Mesenteric fat pad (tissue), 1 donor: ENCODE results near the gene PGBD1. TPM values are rescaled to one million over a fixed set of nuclear protein-coding genes. Genes with fewer than 3 reads are reported as not detected.

Source experiments
- total RNA-seq: library from RNA; stranded (reverse); fragmentation: NEBNext Ultra II Directional; extraction: Animal tissue kit (Norgen Biotek cat#: 25700); gene quantifications from one replicate; pipeline ENCODE4 v1.2.1, GENCODE V29; 2021
- donor health status: DM: yes; HTN: yes; CAD: no.

Gene PGBD1
- total RNA-seq, 1 donor from 2014 or later, result 4.0 TPM

Other genes starting within 250 kb of the PGBD1 start
- gene ZNF165, start 201.0 kb upstream of the PGBD1 start, total RNA-seq, result 0.19 TPM
- 3.4 TPM for gene ZSCAN16, start 157.0 kb upstream of the PGBD1 start, total RNA-seq
- gene ZKSCAN8, start 139.7 kb upstream of the PGBD1 start, total RNA-seq, result 15.1 TPM
- 6.4 TPM for gene ZSCAN9, start 56.3 kb upstream of the PGBD1 start, total RNA-seq
- 2.7 TPM for gene ZKSCAN4, start 29.3 kb upstream of the PGBD1 start, total RNA-seq
- 3.1 TPM for gene NKAPL, start 22.3 kb upstream of the PGBD1 start, total RNA-seq
- 5.9 TPM for gene ZSCAN26, start 14.4 kb upstream of the PGBD1 start, total RNA-seq
- gene ZSCAN31, start 54.6 kb downstream of the PGBD1 start, total RNA-seq, result 5.8 TPM
- gene ZKSCAN3, start 68.4 kb downstream of the PGBD1 start, total RNA-seq, result 3.0 TPM
- 3.5 TPM for gene ZSCAN12, start 118.2 kb downstream of the PGBD1 start, total RNA-seq
- gene ZSCAN23, start 161.9 kb downstream of the PGBD1 start, total RNA-seq, result 1.5 TPM
- not detected for gene GPX6, start 234.2 kb downstream of the PGBD1 start, total RNA-seq
- gene GPX5, start 244.3 kb downstream of the PGBD1 start, total RNA-seq, result not detected